ENCODE data around the gene TLR5. TPM values are rescaled to one million over a fixed set of nuclear protein-coding genes. Genes with fewer than 3 reads are reported as not detected.
A peak's percentile ranks its signal among the peaks of the same experiment; 100 is the strongest.
"Not testable (repeated sequence)": the region's sequence is repeated elsewhere in the genome, so short reads cannot be mapped to it uniquely, and the experiment has no call there.

Gene TLR5
- total RNA-seq, 1 experiment from 2014 or later, result 1.8 TPM

DNA sequence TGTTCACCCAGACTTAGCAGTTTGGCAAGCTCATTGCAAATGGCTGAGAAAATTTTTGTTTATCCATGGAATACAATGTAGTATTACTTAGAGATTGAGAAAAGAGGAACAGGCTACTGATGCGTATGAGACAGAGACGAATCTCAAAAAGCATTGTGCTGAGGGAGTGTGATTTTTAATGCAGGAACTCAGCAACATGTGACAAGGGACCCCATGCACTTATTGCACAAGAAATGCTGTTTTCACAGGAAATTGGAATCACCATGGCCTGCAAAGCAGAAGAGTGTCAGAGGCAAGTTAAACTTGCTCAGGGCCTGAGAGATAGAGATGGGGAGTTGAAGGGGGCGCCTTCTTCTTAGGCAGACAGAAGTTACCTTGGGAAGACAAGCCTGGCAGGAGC lies 32.6 kb upstream of the TLR5 start:
- ChIA-PET POLR2A (no interaction called here), CTCF (interaction anchor here (0.5 to 1.8 kb wide), 17 partner anchors 21 to 508 kb away, joined by 3 to 16 read pairs (median 4); partner anchors contain the start of gene SUSD4)
- H3K36me3 Mint-ChIP-seq (ENCODE audit: insufficient read depth, unreplicated experiment), result no peaks in the 10 kb centered on the region
- Histone ChIP-seq H3K4me3 (ENCODE audit: low read depth, low read length) (no peak overlapping the region), H3K27me3 (replicated peaks; ENCODE audit: control insufficient read depth, insufficient read depth, low read length) (no peaks in the 10 kb centered on the region), H3K4me1 (peaks cover 5% of the 10 kb centered on the region), H3K36me3 (ENCODE audit: control insufficient read depth, insufficient read depth, low read length) (no peaks in the 10 kb centered on the region), H3K9me3 (no peaks in the 10 kb centered on the region)
- DNase-seq, result no peak
- peaks cover 5% of the 10 kb centered on the region for H3K4me1 Mint-ChIP-seq (ENCODE audit: low read depth, unreplicated experiment)
- no peak overlapping the region for H3K4me3 Mint-ChIP-seq (ENCODE audit: unreplicated experiment)
- TF ChIP-seq, protein P1, sequence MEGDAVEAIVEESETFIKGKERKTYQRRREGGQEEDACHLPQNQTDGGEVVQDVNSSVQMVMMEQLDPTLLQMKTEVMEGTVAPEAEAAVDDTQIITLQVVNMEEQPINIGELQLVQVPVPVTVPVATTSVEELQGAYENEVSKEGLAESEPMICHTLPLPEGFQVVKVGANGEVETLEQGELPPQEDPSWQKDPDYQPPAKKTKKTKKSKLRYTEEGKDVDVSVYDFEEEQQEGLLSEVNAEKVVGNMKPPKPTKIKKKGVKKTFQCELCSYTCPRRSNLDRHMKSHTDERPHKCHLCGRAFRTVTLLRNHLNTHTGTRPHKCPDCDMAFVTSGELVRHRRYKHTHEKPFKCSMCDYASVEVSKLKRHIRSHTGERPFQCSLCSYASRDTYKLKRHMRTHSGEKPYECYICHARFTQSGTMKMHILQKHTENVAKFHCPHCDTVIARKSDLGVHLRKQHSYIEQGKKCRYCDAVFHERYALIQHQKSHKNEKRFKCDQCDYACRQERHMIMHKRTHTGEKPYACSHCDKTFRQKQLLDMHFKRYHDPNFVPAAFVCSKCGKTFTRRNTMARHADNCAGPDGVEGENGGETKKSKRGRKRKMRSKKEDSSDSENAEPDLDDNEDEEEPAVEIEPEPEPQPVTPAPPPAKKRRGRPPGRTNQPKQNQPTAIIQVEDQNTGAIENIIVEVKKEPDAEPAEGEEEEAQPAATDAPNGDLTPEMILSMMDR (IDR thresholded peaks at IDR 0.05; ENCODE audit: insufficient read depth in 1 of 2, low read depth in 1 of 2, low read length in 1 of 2, severe bottlenecking in 1 of 2, unreplicated experiment in 1 of 2), result no peak
- intact Hi-C loops (cut with micrococcal nuclease; ENCODE audit: unreplicated experiment), result loop anchor here (1.0 to 5.0 kb wide), 3 partner anchors 69 to 509 kb away; partner anchors contain the start of gene SUSD4
- no TSS peak for BruUV-seq (replicated peaks)
- H3K27me3 Mint-ChIP-seq (ENCODE audit: insufficient read depth, unreplicated experiment), result no peaks in the 10 kb centered on the region
- peaks cover 9% of the 10 kb centered on the region for H3K9me3 Mint-ChIP-seq (ENCODE audit: unreplicated experiment)
- no peak overlapping the region for H3K27ac Mint-ChIP-seq (ENCODE audit: unreplicated experiment)

- Mint-ChIP-seq H3K9me3 (ENCODE audit: unreplicated experiment) (peaks cover 9% of the 10 kb centered on the region), H3K27me3 (ENCODE audit: insufficient read depth, unreplicated experiment) (no peaks in the 10 kb centered on the region), H3K27ac (ENCODE audit: unreplicated experiment) (peak overlapping the region; percentile 35), H3K4me3 (ENCODE audit: unreplicated experiment) (no peak overlapping the region), H3K4me1 (ENCODE audit: low read depth, unreplicated experiment) (peaks cover 5% of the 10 kb centered on the region), H3K36me3 (ENCODE audit: insufficient read depth, unreplicated experiment) (no peaks in the 10 kb centered on the region)
- ChIA-PET CTCF (interaction anchor here (0.6 to 1.8 kb wide), 16 partner anchors 22 to 509 kb away, joined by 3 to 16 read pairs (median 4); partner anchors contain the start of gene SUSD4), POLR2A (no interaction called here)
- no peak overlapping the region for H3K4me3 ChIP-seq (ENCODE audit: low read depth, low read length)
- DNase-seq, result peak; percentile 63 to 66
- H3K4me1 ChIP-seq, result peaks cover 5% of the 10 kb centered on the region
- BruUV-seq (replicated peaks), result no TSS peak
- intact Hi-C loops (cut with micrococcal nuclease; ENCODE audit: unreplicated experiment), result loop anchor here (1.0 to 5.0 kb wide), 3 partner anchors 69 to 509 kb away; partner anchors contain the start of gene SUSD4
- H3K36me3 ChIP-seq (ENCODE audit: control insufficient read depth, insufficient read depth, low read length), result no peaks in the 10 kb centered on the region
- TF ChIP-seq, protein P1 (IDR thresholded peaks at IDR 0.05; ENCODE audit: insufficient read depth in 1 of 2, low read depth in 1 of 2, low read length in 1 of 2, severe bottlenecking in 1 of 2, unreplicated experiment in 1 of 2), result peak; percentile 45 to 70
- H3K27me3 ChIP-seq (replicated peaks; ENCODE audit: control insufficient read depth, insufficient read depth, low read length), result no peaks in the 10 kb centered on the region
- no peaks in the 10 kb centered on the region for H3K9me3 ChIP-seq
Measured at GRCh38 chr1:223175032-223175431, 32.0 kb upstream of the TLR5 start.

- H3K4me3 Mint-ChIP-seq (ENCODE audit: unreplicated experiment); H3K4me1 ChIP-seq; H3K27me3 Mint-ChIP-seq (ENCODE audit: insufficient read depth, unreplicated experiment); BruUV-seq (replicated peaks); H3K36me3 Mint-ChIP-seq (ENCODE audit: insufficient read depth, unreplicated experiment); intact Hi-C loops (cut with micrococcal nuclease; ENCODE audit: unreplicated experiment); H3K4me1 Mint-ChIP-seq (ENCODE audit: low read depth, unreplicated experiment); H3K27me3 ChIP-seq (replicated peaks; ENCODE audit: control insufficient read depth, insufficient read depth, low read length); DNase-seq; H3K27ac Mint-ChIP-seq (ENCODE audit: unreplicated experiment); H3K9me3 ChIP-seq; H3K9me3 Mint-ChIP-seq (ENCODE audit: unreplicated experiment); H3K4me3 ChIP-seq (ENCODE audit: low read depth, low read length); CTCF ChIA-PET; H3K36me3 ChIP-seq (ENCODE audit: control insufficient read depth, insufficient read depth, low read length); POLR2A ChIA-PET: not testable (repeated sequence)
Measured at GRCh38 chr1:223169458-223169857, 26.4 kb upstream of the TLR5 start.
